Measurements from ENCODE around the gene PTMA.

The PTMA gene

GRCh38 chr2:231696004-231696367 is 12.3 kb upstream of the PTMA start:
- H4K12ac ChIP-seq (ENCODE audit: low read depth, low read length) = no peak overlapping the region
- H2AK5ac ChIP-seq (ENCODE audit: low read length) = no peak overlapping the region
- no peak overlapping the region for H2BK12ac ChIP-seq (ENCODE audit: low read length)
- H3K14ac ChIP-seq (ENCODE audit: low read length) = no peak overlapping the region
- H3K4me3 ChIP-seq (ENCODE audit: low read depth, low read length) = no peak overlapping the region
- H3K27ac ChIP-seq (ENCODE audit: low read depth, low read length) = no peak overlapping the region
- H3K23ac ChIP-seq (ENCODE audit: low read length) = no peak overlapping the region
- no peaks in the 10 kb centered on the region for H3K27me3 ChIP-seq (ENCODE audit: insufficient read depth, low read length)
- no CpG with 5 or more reads among the region's 2 CpGs for WGBS (ENCODE audit: extremely low coverage, insufficient coverage, insufficient read length)
- H4K91ac ChIP-seq (ENCODE audit: low read depth, low read length) = no peak overlapping the region
- no peak overlapping the region for H3K18ac ChIP-seq (ENCODE audit: low read length)
- DNase-seq = peak; percentile 91 to 99
- no peak overlapping the region for H2BK120ac ChIP-seq (ENCODE audit: insufficient read depth, low read length, poor library complexity)
- H4K8ac ChIP-seq (ENCODE audit: low read depth, low read length) = no peak overlapping the region
- H3K4me2 ChIP-seq (ENCODE audit: low read length) = no peak overlapping the region
- H3K9me3 ChIP-seq (ENCODE audit: insufficient read depth, low read depth, low read length) = no peaks in the 10 kb centered on the region
- H3K79me1 ChIP-seq (ENCODE audit: low read length) = no peaks in the 10 kb centered on the region
- H3K4me1 ChIP-seq (ENCODE audit: control insufficient read depth in 1 of 2, insufficient read depth in 2 of 2, low read length in 2 of 2) = peaks cover 0 to 2% of the 10 kb centered on the region in 2 experiments
- no peak overlapping the region for H3K9ac ChIP-seq (ENCODE audit: low read length)
- H2BK5ac ChIP-seq (ENCODE audit: low read depth, low read length, poor library complexity) = no peak overlapping the region
- H3K36me3 ChIP-seq (ENCODE audit: control insufficient read depth in 1 of 2, insufficient read depth in 2 of 2, low read length in 2 of 2) = no peaks in the 10 kb centered on the region
- no peak overlapping the region for H2AFZ ChIP-seq (ENCODE audit: insufficient read depth, low read length, poor library complexity)
- H3K4ac ChIP-seq (ENCODE audit: low read depth, low read length) = no peak overlapping the region
- H3K79me2 ChIP-seq (ENCODE audit: control insufficient read depth, insufficient read depth, low read length, poor library complexity) = no peaks in the 10 kb centered on the region

DNA sequence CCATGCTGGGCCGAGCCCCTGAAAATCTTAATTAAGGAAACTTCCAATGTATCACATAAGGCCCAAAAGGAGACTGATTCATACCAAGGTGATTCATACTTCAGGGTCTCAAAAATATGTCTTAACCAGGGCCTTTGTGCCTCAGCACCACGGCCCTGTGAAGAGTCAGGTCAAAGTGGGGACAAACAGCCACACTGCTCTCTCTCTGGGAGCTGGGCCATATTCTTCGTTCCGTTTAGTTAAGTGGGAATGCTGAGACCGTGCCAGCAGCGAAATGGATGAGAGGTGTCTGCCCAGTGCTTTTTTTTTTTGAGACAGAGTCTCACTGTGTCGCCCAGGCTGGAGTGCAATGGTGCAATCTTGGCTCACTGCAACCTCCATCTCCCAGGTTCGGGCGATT is 9.3 kb upstream of the PTMA start:
- H3K4me2 ChIP-seq (ENCODE audit: low read length) = no peak overlapping the region
- peaks cover 7% of the 10 kb centered on the region for H3K79me1 ChIP-seq (ENCODE audit: low read length)
- no peak overlapping the region for H4K8ac ChIP-seq (ENCODE audit: low read depth, low read length)
- H3K36me3 ChIP-seq (ENCODE audit: control insufficient read depth in 1 of 2, insufficient read depth in 2 of 2, low read length in 2 of 2) = no peaks in the 10 kb centered on the region
- H4K12ac ChIP-seq (ENCODE audit: low read depth, low read length) = no peak overlapping the region
- H3K9me3 ChIP-seq (ENCODE audit: insufficient read depth, low read depth, low read length) = no peaks in the 10 kb centered on the region
- no peak overlapping the region for H3K18ac ChIP-seq (ENCODE audit: low read length)
- H2AK5ac ChIP-seq (ENCODE audit: low read length) = no peak overlapping the region
- no CpG with 5 or more reads among the region's 9 CpGs for WGBS (ENCODE audit: extremely low coverage, insufficient coverage, insufficient read length)
- no peak overlapping the region for H3K4ac ChIP-seq (ENCODE audit: low read depth, low read length)
- H2BK120ac ChIP-seq (ENCODE audit: insufficient read depth, low read length, poor library complexity) = no peak overlapping the region
- H3K9ac ChIP-seq (ENCODE audit: low read length) = no peak overlapping the region
- peaks cover 5 to 9% of the 10 kb centered on the region in 2 experiments for H3K4me1 ChIP-seq (ENCODE audit: control insufficient read depth in 1 of 2, insufficient read depth in 2 of 2, low read length in 2 of 2)
- DNase-seq = no peak
- H3K27ac ChIP-seq (ENCODE audit: low read depth, low read length) = no peak overlapping the region
- H4K91ac ChIP-seq (ENCODE audit: low read depth, low read length) = no peak overlapping the region
- no peaks in the 10 kb centered on the region for H3K79me2 ChIP-seq (ENCODE audit: control insufficient read depth, insufficient read depth, low read length, poor library complexity)
- H3K23ac ChIP-seq (ENCODE audit: low read length) = no peak overlapping the region
- H2BK12ac ChIP-seq (ENCODE audit: low read length) = no peak overlapping the region
- H2BK5ac ChIP-seq (ENCODE audit: low read depth, low read length, poor library complexity) = no peak overlapping the region
- H3K14ac ChIP-seq (ENCODE audit: low read length) = no peak overlapping the region
- H2AFZ ChIP-seq (ENCODE audit: insufficient read depth, low read length, poor library complexity) = no peak overlapping the region
- no peak overlapping the region for H3K4me3 ChIP-seq (ENCODE audit: low read depth, low read length)
- no peaks in the 10 kb centered on the region for H3K27me3 ChIP-seq (ENCODE audit: insufficient read depth, low read length)

DNA sequence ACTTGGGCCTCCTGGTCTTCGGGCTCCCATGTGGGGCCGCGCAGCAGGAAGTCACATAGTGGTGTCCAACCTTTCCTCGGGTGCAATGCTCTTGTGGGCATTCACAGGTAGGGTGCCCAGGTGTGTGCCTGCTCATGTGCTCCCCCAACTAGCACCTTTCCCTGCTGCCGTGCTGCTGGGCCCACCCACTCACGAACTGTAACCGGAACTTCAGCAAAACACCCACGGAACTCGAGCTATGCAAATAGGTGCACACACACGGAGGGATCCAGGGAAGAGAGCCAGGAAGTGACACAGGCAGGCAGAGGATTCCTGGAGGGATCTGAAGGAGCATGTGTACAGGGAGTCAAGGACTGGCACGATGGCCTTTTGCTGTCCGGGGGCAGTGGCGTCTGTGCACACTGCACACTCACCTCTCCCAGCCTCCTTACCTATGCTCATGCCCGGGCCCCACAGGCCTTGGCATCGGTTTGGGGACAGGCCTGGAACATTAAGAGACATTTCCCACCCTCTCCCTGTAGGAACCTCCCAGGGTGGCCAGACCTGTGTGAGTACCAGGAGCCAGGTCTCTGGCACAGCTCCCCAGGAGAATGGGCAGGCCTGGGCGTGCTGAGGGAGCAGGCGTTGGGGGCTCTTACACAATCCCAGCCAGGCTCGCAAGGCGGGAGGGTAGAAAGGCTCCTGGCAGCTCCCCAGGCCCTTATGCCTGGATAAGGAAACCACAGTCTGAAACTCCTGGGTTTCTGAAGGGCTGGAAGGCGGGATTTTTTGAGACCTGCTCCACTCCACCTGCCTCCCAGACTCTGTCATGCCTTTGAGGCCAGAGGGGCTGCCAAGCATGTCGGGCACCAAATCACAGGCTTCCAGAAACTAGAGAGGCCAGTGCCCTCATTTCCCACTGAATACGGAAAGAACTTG is 6.6 kb upstream of the PTMA start:
- Histone ChIP-seq H3K4me3 (ENCODE audit: low read depth, low read length) (no peak overlapping the region), H3K36me3 (ENCODE audit: control insufficient read depth in 1 of 2, insufficient read depth in 2 of 2, low read length in 2 of 2) (no peaks in the 10 kb centered on the region), H3K79me1 (ENCODE audit: low read length) (peaks cover 15% of the 10 kb centered on the region), H2BK5ac (ENCODE audit: low read depth, low read length, poor library complexity) (peak overlapping the region; percentile 41), H3K4me2 (ENCODE audit: low read length) (no peak overlapping the region), H3K4ac (ENCODE audit: low read depth, low read length) (peak overlapping the region; percentile 32), H4K12ac (ENCODE audit: low read depth, low read length) (peak overlapping the region; percentile 22), H3K23ac (ENCODE audit: low read length) (no peak overlapping the region), H2AK5ac (ENCODE audit: low read length) (no peak overlapping the region), H2AFZ (ENCODE audit: insufficient read depth, low read length, poor library complexity) (peak overlapping the region; percentile 58), H3K79me2 (ENCODE audit: control insufficient read depth, insufficient read depth, low read length, poor library complexity) (peaks cover 6% of the 10 kb centered on the region), H2BK12ac (ENCODE audit: low read length) (no peak overlapping the region), H3K18ac (ENCODE audit: low read length) (peak overlapping the region; percentile 18), H2BK120ac (ENCODE audit: insufficient read depth, low read length, poor library complexity) (peak overlapping the region; percentile 30), H3K27ac (ENCODE audit: low read depth, low read length) (no peak overlapping the region), H3K14ac (ENCODE audit: low read length) (peak overlapping the region; percentile 38), H3K9me3 (ENCODE audit: insufficient read depth, low read depth, low read length) (no peaks in the 10 kb centered on the region), H4K8ac (ENCODE audit: low read depth, low read length) (peak overlapping the region; percentile 59), H3K9ac (ENCODE audit: low read length) (no peak overlapping the region), H4K91ac (ENCODE audit: low read depth, low read length) (peak overlapping the region; percentile 54), H3K27me3 (ENCODE audit: insufficient read depth, low read length) (no peaks in the 10 kb centered on the region), H3K4me1 (ENCODE audit: control insufficient read depth in 1 of 2, insufficient read depth in 2 of 2, low read length in 2 of 2) (peaks cover 8 to 10% of the 10 kb centered on the region in 2 experiments)
- no CpG with 5 or more reads among the region's 22 CpGs for WGBS (ENCODE audit: extremely low coverage, insufficient coverage, insufficient read length)
- DNase-seq = peak; percentile 57 to 64

DNA sequence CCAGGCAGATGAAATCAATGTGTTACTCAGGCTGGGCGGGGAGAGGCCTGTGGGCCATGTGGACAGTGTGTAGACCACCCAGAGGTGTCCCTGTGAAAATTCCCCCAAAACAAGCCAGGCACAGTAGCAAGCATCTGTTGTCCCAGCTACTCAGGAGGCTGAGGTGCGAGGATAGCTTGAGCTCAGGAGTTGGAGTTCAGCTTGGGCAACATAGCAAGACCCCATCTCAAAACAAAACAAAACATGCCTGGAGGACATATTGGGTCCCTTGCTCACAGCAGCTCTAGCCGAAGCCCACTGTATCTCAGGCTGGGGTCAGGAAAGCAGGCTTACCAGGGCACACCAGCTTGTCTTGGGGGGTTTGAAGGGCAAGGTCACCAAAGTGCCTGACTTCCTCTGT is 4.3 kb upstream of the PTMA start:
- H2BK12ac ChIP-seq (ENCODE audit: low read length) = no peak overlapping the region
- peaks cover 20% of the 10 kb centered on the region for H3K79me2 ChIP-seq (ENCODE audit: control insufficient read depth, insufficient read depth, low read length, poor library complexity)
- no peak for DNase-seq
- H3K36me3 ChIP-seq (ENCODE audit: control insufficient read depth in 1 of 2, insufficient read depth in 2 of 2, low read length in 2 of 2) = no peaks in the 10 kb centered on the region
- no peak overlapping the region for H3K4ac ChIP-seq (ENCODE audit: low read depth, low read length)
- H3K9ac ChIP-seq (ENCODE audit: low read length) = no peak overlapping the region
- no peak overlapping the region for H3K27ac ChIP-seq (ENCODE audit: low read depth, low read length)
- no peak overlapping the region for H4K12ac ChIP-seq (ENCODE audit: low read depth, low read length)
- no peak overlapping the region for H2AK5ac ChIP-seq (ENCODE audit: low read length)
- no peak overlapping the region for H3K4me2 ChIP-seq (ENCODE audit: low read length)
- H3K27me3 ChIP-seq (ENCODE audit: insufficient read depth, low read length) = no peaks in the 10 kb centered on the region
- H3K23ac ChIP-seq (ENCODE audit: low read length) = no peak overlapping the region
- H4K91ac ChIP-seq (ENCODE audit: low read depth, low read length) = no peak overlapping the region
- H3K14ac ChIP-seq (ENCODE audit: low read length) = no peak overlapping the region
- no peak overlapping the region for H3K4me3 ChIP-seq (ENCODE audit: low read depth, low read length)
- H3K79me1 ChIP-seq (ENCODE audit: low read length) = peaks cover 30% of the 10 kb centered on the region
- H2BK120ac ChIP-seq (ENCODE audit: insufficient read depth, low read length, poor library complexity) = no peak overlapping the region
- H2AFZ ChIP-seq (ENCODE audit: insufficient read depth, low read length, poor library complexity) = no peak overlapping the region
- no peak overlapping the region for H3K18ac ChIP-seq (ENCODE audit: low read length)
- H2BK5ac ChIP-seq (ENCODE audit: low read depth, low read length, poor library complexity) = no peak overlapping the region
- H3K4me1 ChIP-seq (ENCODE audit: control insufficient read depth in 1 of 2, insufficient read depth in 2 of 2, low read length in 2 of 2) = peaks cover 8 to 12% of the 10 kb centered on the region in 2 experiments
- no peak overlapping the region for H4K8ac ChIP-seq (ENCODE audit: low read depth, low read length)
- no peaks in the 10 kb centered on the region for H3K9me3 ChIP-seq (ENCODE audit: insufficient read depth, low read depth, low read length)
- WGBS (ENCODE audit: extremely low coverage, insufficient coverage, insufficient read length) = no CpG with 5 or more reads among the region's 3 CpGs
